ENCODE measurements around the gene RAB7B. TPM values are rescaled to one million over a fixed set of nuclear protein-coding genes. Genes with fewer than 3 reads are reported as not detected.
A peak's percentile ranks its signal among the peaks of the same experiment; 100 is the strongest.

Gene RAB7B
- total and polyA plus RNA-seq, 9 of the 15 experiments (the other 6 are each of a cell fraction or from before 2014, with no cell fraction given): 0.03 to 0.29 (median 0.07) TPM; not detected in 4

DNA sequence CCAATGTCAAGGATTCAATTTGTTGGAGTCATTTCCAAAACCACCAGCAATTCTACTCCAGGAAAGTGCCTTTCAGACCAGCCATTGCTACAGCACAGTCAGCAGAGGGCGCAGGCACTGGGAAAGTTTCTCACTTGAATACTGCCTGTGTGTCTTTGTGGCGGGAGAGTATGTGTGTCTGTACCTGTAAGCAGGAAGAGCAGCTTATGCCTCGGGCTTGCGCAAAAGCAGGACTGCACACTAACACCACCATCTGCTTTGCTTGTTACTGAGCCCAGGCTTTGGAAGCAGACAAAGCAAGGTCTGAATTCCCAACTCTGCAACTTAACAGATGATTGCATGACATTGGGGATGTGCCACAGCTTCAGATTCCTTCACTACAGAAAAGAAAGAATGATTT lies 27.5 kb upstream of the RAB7B start (continued):
- TF ChIP-seq SRSF1 (IDR thresholded peaks at IDR 0.05; ENCODE audit: low read depth, low read length) (no peak), MAZ (CRISPR knock-in tag; conservative IDR thresholded peaks at IDR 0.05 in 1 of 2, IDR thresholded peaks at IDR 0.05 in 1 of 2) (peak in 1 of 2 experiments; percentile 43; a peak in 1 of 4 replicates), LCOR (CRISPR knock-in tag; IDR thresholded peaks at IDR 0.05) (0 out of 2 replicates have a peak, but pooled peaks have one; percentile 32), GTF2F1 (IDR thresholded peaks at IDR 0.05; ENCODE audit: low read depth, low read length) (no peak), RBM17 (IDR thresholded peaks at IDR 0.05; ENCODE audit: borderline replicate concordance, low read depth, low read length) (no peak), CEBPB (tag; IDR thresholded peaks at IDR 0.05) (peak; percentile 52), ZNF134 (CRISPR knock-in tag; conservative IDR thresholded peaks at IDR 0.05) (no peak), NCOA1 (IDR thresholded peaks at IDR 0.05; ENCODE audit: low read depth) (no peak)

- H3K79me2 ChIP-seq (ENCODE audit: control insufficient read depth, insufficient read depth, low read length): no peaks in the 10 kb centered on the region
- no peak for ATAC-seq
- H3K36me3 ChIP-seq (ENCODE audit: control insufficient read depth, insufficient read depth, low read length): no peaks in the 10 kb centered on the region
- POLR2A ChIA-PET: interaction anchor here (1.1 to 2.0 kb wide), 3 partner anchors 9 to 80 kb away, joined by 3 to 6 read pairs (median 4); no protein-coding TSS in a partner anchor
- H3K27me3 ChIP-seq (ENCODE audit: control insufficient read depth in 2 of 2, insufficient read depth in 2 of 2, low read length in 2 of 2): peaks cover 19 to 40% of the 10 kb centered on the region in 2 experiments
- no TSS peak for BruUV-seq (replicated peaks)
- WGBS (ENCODE audit: insufficient coverage, low coverage, missing lambda C conversion rate): 5% methylated on average over 4 of the region's 4 CpGs
- H2AFZ ChIP-seq (ENCODE audit: low read depth, low read length): no peak overlapping the region
- no peak overlapping the region for H3K9ac ChIP-seq (ENCODE audit: insufficient read depth in 1 of 2, low read depth in 2 of 2, low read length in 2 of 2)
- H3K4me2 ChIP-seq (ENCODE audit: insufficient read depth, low read length): no peak overlapping the region
- no peaks in the 10 kb centered on the region for H3K9me3 ChIP-seq (replicated peaks; ENCODE audit: control insufficient read depth, insufficient read depth, low read depth, low read length)
- no peaks in the 10 kb centered on the region for H4K20me1 ChIP-seq (replicated peaks; ENCODE audit: control insufficient read depth, insufficient read depth, low read length)
- no peak overlapping the region for H3K4me3 ChIP-seq
- no peak overlapping the region for H3K27ac ChIP-seq (ENCODE audit: extremely low read depth, low read depth, low read length)
- intact Hi-C loops (cut with micrococcal nuclease): loop anchor here (1.0 kb wide), 1 partner anchor 76 kb away; no protein-coding TSS in a partner anchor
- DNase-seq (ENCODE audit: extremely low read depth in 1 of 4, low spot score in 3 of 4): no peak
- CTCF ChIA-PET (ENCODE audit: low intra/inter-chr PET ratio): interaction anchor here (2.5 kb wide), 1 partner anchor 76 kb away, joined by 30 read pairs; no protein-coding TSS in a partner anchor
- H3K4me1 ChIP-seq (replicated peaks in 1 of 2; ENCODE audit: control insufficient read depth in 2 of 2, insufficient read depth in 2 of 2, low read length in 2 of 2): no peaks in the 10 kb centered on the region
- in situ Hi-C loops (cut with MboI): no loop called here
- no peak for FAIRE-seq
- H3K9me1 ChIP-seq (ENCODE audit: control insufficient read depth, insufficient read depth, low read length): no peaks in the 10 kb centered on the region
- no peak for TF ChIP-seq ZFP36 (IDR thresholded peaks at IDR 0.05; ENCODE audit: low read depth, low read length, partially characterized antibody)
- no peak for TF ChIP-seq FOXK2 (conservative IDR thresholded peaks at IDR 0.05 in 1 of 2, IDR thresholded peaks at IDR 0.05 in 1 of 2; ENCODE audit: low read depth in 2 of 2)
- TF ChIP-seq, protein P1, sequence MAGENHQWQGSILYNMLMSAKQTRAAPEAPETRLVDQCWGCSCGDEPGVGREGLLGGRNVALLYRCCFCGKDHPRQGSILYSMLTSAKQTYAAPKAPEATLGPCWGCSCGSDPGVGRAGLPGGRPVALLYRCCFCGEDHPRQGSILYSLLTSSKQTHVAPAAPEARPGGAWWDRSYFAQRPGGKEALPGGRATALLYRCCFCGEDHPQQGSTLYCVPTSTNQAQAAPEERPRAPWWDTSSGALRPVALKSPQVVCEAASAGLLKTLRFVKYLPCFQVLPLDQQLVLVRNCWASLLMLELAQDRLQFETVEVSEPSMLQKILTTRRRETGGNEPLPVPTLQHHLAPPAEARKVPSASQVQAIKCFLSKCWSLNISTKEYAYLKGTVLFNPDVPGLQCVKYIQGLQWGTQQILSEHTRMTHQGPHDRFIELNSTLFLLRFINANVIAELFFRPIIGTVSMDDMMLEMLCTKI (IDR thresholded peaks at IDR 0.05; ENCODE audit: partially characterized antibody): no peak
- TF ChIP-seq, protein P2, sequence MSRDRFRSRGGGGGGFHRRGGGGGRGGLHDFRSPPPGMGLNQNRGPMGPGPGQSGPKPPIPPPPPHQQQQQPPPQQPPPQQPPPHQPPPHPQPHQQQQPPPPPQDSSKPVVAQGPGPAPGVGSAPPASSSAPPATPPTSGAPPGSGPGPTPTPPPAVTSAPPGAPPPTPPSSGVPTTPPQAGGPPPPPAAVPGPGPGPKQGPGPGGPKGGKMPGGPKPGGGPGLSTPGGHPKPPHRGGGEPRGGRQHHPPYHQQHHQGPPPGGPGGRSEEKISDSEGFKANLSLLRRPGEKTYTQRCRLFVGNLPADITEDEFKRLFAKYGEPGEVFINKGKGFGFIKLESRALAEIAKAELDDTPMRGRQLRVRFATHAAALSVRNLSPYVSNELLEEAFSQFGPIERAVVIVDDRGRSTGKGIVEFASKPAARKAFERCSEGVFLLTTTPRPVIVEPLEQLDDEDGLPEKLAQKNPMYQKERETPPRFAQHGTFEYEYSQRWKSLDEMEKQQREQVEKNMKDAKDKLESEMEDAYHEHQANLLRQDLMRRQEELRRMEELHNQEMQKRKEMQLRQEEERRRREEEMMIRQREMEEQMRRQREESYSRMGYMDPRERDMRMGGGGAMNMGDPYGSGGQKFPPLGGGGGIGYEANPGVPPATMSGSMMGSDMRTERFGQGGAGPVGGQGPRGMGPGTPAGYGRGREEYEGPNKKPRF (IDR thresholded peaks at IDR 0.05; ENCODE audit: low read depth, low read length): no peak
- TF ChIP-seq, protein P3, sequence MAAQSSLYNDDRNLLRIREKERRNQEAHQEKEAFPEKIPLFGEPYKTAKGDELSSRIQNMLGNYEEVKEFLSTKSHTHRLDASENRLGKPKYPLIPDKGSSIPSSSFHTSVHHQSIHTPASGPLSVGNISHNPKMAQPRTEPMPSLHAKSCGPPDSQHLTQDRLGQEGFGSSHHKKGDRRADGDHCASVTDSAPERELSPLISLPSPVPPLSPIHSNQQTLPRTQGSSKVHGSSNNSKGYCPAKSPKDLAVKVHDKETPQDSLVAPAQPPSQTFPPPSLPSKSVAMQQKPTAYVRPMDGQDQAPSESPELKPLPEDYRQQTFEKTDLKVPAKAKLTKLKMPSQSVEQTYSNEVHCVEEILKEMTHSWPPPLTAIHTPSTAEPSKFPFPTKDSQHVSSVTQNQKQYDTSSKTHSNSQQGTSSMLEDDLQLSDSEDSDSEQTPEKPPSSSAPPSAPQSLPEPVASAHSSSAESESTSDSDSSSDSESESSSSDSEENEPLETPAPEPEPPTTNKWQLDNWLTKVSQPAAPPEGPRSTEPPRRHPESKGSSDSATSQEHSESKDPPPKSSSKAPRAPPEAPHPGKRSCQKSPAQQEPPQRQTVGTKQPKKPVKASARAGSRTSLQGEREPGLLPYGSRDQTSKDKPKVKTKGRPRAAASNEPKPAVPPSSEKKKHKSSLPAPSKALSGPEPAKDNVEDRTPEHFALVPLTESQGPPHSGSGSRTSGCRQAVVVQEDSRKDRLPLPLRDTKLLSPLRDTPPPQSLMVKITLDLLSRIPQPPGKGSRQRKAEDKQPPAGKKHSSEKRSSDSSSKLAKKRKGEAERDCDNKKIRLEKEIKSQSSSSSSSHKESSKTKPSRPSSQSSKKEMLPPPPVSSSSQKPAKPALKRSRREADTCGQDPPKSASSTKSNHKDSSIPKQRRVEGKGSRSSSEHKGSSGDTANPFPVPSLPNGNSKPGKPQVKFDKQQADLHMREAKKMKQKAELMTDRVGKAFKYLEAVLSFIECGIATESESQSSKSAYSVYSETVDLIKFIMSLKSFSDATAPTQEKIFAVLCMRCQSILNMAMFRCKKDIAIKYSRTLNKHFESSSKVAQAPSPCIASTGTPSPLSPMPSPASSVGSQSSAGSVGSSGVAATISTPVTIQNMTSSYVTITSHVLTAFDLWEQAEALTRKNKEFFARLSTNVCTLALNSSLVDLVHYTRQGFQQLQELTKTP (IDR thresholded peaks at IDR 0.05; ENCODE audit: low read depth in 1 of 2, partially characterized antibody in 2 of 2): no peak
- TF ChIP-seq HNRNPH1 (optimal IDR thresholded peaks at IDR 0.05; ENCODE audit: low read depth, low read length): no peak
Observed at GRCh38 chr1:206030191-206030590, 27.0 kb upstream of the RAB7B start.
